SK-N-MC (cell line): ENCODE results near the gene ZNF600.
"Not testable (repeated sequence)": the region's sequence is repeated elsewhere in the genome, so short reads cannot be mapped to it uniquely, and the experiment has no call there.

Source experiments
- EZH2 ChIP-seq: fragments of 200-600 bp; sonication (generic); IDR thresholded peaks from one replicate; pipeline ENCODE4 v1.6.1; 2017; ENCODE audit warnings: antibody characterized with exemption
- POLR2AphosphoS5 ChIP-seq: IDR thresholded peaks from 2 replicates; pipeline ENCODE4 v1.6.1; 2012; ENCODE audit warnings: mild to moderate bottlenecking, low read depth, low read length, borderline replicate concordance

- not testable (repeated sequence) for TF ChIP-seq POLR2AphosphoS5, EZH2
Observed at GRCh38 chr19:52834289-52834688, 47.7 kb upstream of the ZNF600 start.
